K562 (cell line): ENCODE results near the gene BLVRA. TPM values are rescaled to one million over a fixed set of nuclear protein-coding genes. Genes with fewer than 3 reads are reported as not detected.
A peak's percentile ranks its signal among the peaks of the same experiment; 100 is the strongest.

Experiments used
- ATAC-seq: fragments of 200-7000 bp; cut with Tn5 transposase; 3 replicates; pipeline ENCODE4 v1.9.1; 2020; ENCODE audit warnings: moderate library complexity
- BruUV-seq: library from RNA; stranded (reverse); fragments of 400-500 nt; replicated peaks from 2 replicates; lab custom pipeline; 2021; lab: Mats Ljungman, UMichigan
- CTCF ChIA-PET: fragments of 300-600 bp; formaldehyde crosslinking; extraction: SDS; loops from one replicate; lab custom pipeline; 2021; ENCODE audit warnings: low intra/inter-chr PET ratio; lab: Yijun Ruan, JAX
- POLR2A ChIA-PET: fragments of 300-600, 350-650 bp; sonication (Branson Sonifier 250); formaldehyde crosslinking; extraction: SDS; loops from one replicate; lab custom pipeline; 2021; ENCODE audit warnings: antibody characterized with exemption, inconsistent platforms; lab: Yijun Ruan, JAX
- DNase-seq, 4 experiments: peaks; one replicate each; pipeline versions ENCODE4 v3.0.0 to v3.0.0-alpha.2; 2011 to 2018; ENCODE audit warnings: low spot score in 3 of 4, mixed read lengths in 3 of 4; ENCODE audit errors: extremely low read depth in 1 of 4
- FAIRE-seq: peaks from 2 replicates; lab custom pipeline; 2011; peaks lifted over from hg19 to GRCh38; lab: Jason Lieb, UNC
- H2AFZ ChIP-seq: 2 replicates; pipeline ENCODE4 v1.6.0; 2011; ENCODE audit warnings: low read depth, low read length, control low read depth, inconsistent platforms
- H3K27ac ChIP-seq: fragments of 200-600 bp; 3 replicates; pipeline ENCODE4 v1.8.0; 2011; ENCODE audit warnings: low read depth, mild to moderate bottlenecking, control low read depth, inconsistent platforms, low read length, moderate library complexity, mixed read lengths; ENCODE audit errors: extremely low read depth
- H3K27me3 ChIP-seq, 2 experiments: fragments of 300-600 bp in 1 of 2; 2 replicates in 1 of 2; 3 replicates in 1 of 2; pipeline versions ENCODE4 v1.6.0 to v1.8.0; 2011; ENCODE audit warnings: inconsistent platforms in 2 of 2, low read length in 2 of 2, mild to moderate bottlenecking in 1 of 2, mixed read lengths in 1 of 2, moderate library complexity in 1 of 2; ENCODE audit not compliant: control insufficient read depth in 2 of 2, insufficient read depth in 2 of 2
- H3K36me3 ChIP-seq: fragments of 300-600 bp; 3 replicates; pipeline ENCODE4 v1.8.0; 2011; ENCODE audit warnings: mild to moderate bottlenecking, low read length, inconsistent platforms; ENCODE audit not compliant: control insufficient read depth, insufficient read depth
- H3K4me1 ChIP-seq, 2 experiments: fragments of 200-600 bp in 1 of 2; replicated peaks in 1 of 2; 2 replicates in 1 of 2; 3 replicates in 1 of 2; pipeline versions ENCODE4 v1.5.1 to v1.8.0; 2011; ENCODE audit warnings: inconsistent platforms in 2 of 2, low read length in 2 of 2, mild to moderate bottlenecking in 1 of 2, mixed read lengths in 1 of 2, moderate library complexity in 1 of 2; ENCODE audit not compliant: control insufficient read depth in 2 of 2, insufficient read depth in 2 of 2
- H3K4me2 ChIP-seq: 2 replicates; pipeline ENCODE4 v1.6.1; 2011; ENCODE audit warnings: low read length, control low read depth, inconsistent platforms, mixed read lengths; ENCODE audit not compliant: insufficient read depth
- H3K4me3 ChIP-seq: fragments of 200-600 bp; sonication (generic), shearing (Covaris generic); 2 replicates; pipeline ENCODE4 v1.5.1; 2016; ENCODE audit warnings: control low read depth, inconsistent platforms
- H3K79me2 ChIP-seq: fragments of 200-600 bp; 3 replicates; pipeline ENCODE4 v1.8.0; 2011; ENCODE audit warnings: low read length, inconsistent platforms; ENCODE audit not compliant: control insufficient read depth, insufficient read depth
- H3K9ac ChIP-seq, 2 experiments: 2 replicates each; pipeline versions ENCODE4 v1.6.0 to v1.6.1; 2011; ENCODE audit warnings: low read depth in 2 of 2, low read length in 2 of 2, control low read depth in 1 of 2, inconsistent platforms in 1 of 2, mild to moderate bottlenecking in 1 of 2, mixed read lengths in 1 of 2; ENCODE audit not compliant: insufficient read depth in 1 of 2
- H3K9me1 ChIP-seq: one replicate; pipeline ENCODE4 v1.6.0; 2011; ENCODE audit warnings: inconsistent platforms, mild to moderate bottlenecking, low read length, moderate library complexity; ENCODE audit not compliant: control insufficient read depth, insufficient read depth
- H3K9me3 ChIP-seq: replicated peaks from 2 replicates; pipeline ENCODE4 v1.5.1; 2011; ENCODE audit warnings: low read depth, low read length, inconsistent platforms; ENCODE audit not compliant: control insufficient read depth, insufficient read depth
- H4K20me1 ChIP-seq: replicated peaks from 2 replicates; pipeline ENCODE4 v1.6.1; 2011; ENCODE audit warnings: low read length, inconsistent platforms, mixed read lengths; ENCODE audit not compliant: control insufficient read depth, insufficient read depth
- CSDE1 ChIP-seq, 2 experiments: fragments of 450-650 bp; IDR thresholded peaks; 2 replicates each; pipeline ENCODE4 v1.6.1; 2016; ENCODE audit warnings: mild to moderate bottlenecking in 1 of 2
- ESRRA ChIP-seq: fragments of 450-650 bp; IDR thresholded peaks from 2 replicates; pipeline ENCODE4 v1.6.1; 2014; ENCODE audit warnings: low read depth, mild to moderate bottlenecking, moderate library complexity, borderline replicate concordance
- FOXK2 ChIP-seq, 2 experiments: fragments of 450-650 bp; IDR thresholded peaks in 1 of 2; conservative IDR thresholded peaks in 1 of 2; 2 replicates each; pipeline ENCODE4 v1.6.1; 2016; ENCODE audit warnings: low read depth in 2 of 2, mild to moderate bottlenecking in 1 of 2
- MAX ChIP-seq: sonication (generic); formaldehyde crosslinking; IDR thresholded peaks from 2 replicates; pipeline ENCODE4 v1.9.0; 2022; ENCODE audit warnings: mild to moderate bottlenecking, missing genetic modification reagents
- MCM2 ChIP-seq: fragments of 450-650 bp; IDR thresholded peaks from 2 replicates; pipeline ENCODE4 v1.6.1; 2017; ENCODE audit warnings: low read depth, mild to moderate bottlenecking
- NCOA2 ChIP-seq, 2 experiments: fragments of 450-650 bp; IDR thresholded peaks; 2 replicates each; pipeline ENCODE4 v1.6.1; 2018; ENCODE audit warnings: mild to moderate bottlenecking in 2 of 2, moderate library complexity in 1 of 2; ENCODE audit not compliant: partially characterized antibody in 2 of 2
- NR2C2 ChIP-seq, 2 experiments: fragments of 200-800 bp in 1 of 2; sonication (Bioruptor generic) in 1 of 2; sonication (generic) in 1 of 2; formaldehyde crosslinking in 1 of 2; IDR thresholded peaks; 2 replicates each; pipeline versions ENCODE4 v1.6.1 to v1.8.0; 2016 to 2022; ENCODE audit warnings: mild to moderate bottlenecking in 1 of 2, missing compliant biosample characterization in 1 of 2, missing genetic modification characterization in 1 of 2, missing genetic modification reagents in 1 of 2
- PHF21A ChIP-seq: fragments of 450-650 bp; IDR thresholded peaks from 2 replicates; pipeline ENCODE4 v1.6.1; 2017; ENCODE audit warnings: low read depth, borderline replicate concordance
- RBM14 ChIP-seq: fragments of 200-400 bp; formaldehyde crosslinking; IDR thresholded peaks from 2 replicates; pipeline ENCODE4 v1.6.1; 2018; ENCODE audit warnings: low read depth, mild to moderate bottlenecking, low read length, moderate library complexity, borderline replicate concordance; ENCODE audit not compliant: insufficient read depth
- STAT5A ChIP-seq: IDR thresholded peaks from 2 replicates; pipeline ENCODE4 v1.6.1; 2012; ENCODE audit warnings: low read length, inconsistent platforms, borderline replicate concordance
- TSC22D4 ChIP-seq: fragments of 450-650 bp; IDR thresholded peaks from 2 replicates; pipeline ENCODE4 v1.6.1; 2016; ENCODE audit warnings: missing genetic modification characterization, missing biosample characterization, control low read depth
- ZNF23 ChIP-seq: fragments of 250-450 bp; sonication (Bioruptor Pico); IDR thresholded peaks from 2 replicates; pipeline ENCODE4 v1.4.0; 2020; ENCODE audit warnings: mild to moderate bottlenecking
- ZNF57 ChIP-seq: fragments of 450-650 bp; formaldehyde crosslinking; IDR thresholded peaks from 2 replicates; pipeline ENCODE4 v1.4.0; 2020; ENCODE audit warnings: mild to moderate bottlenecking, moderate library complexity
- ZNF75A ChIP-seq: fragments of 450-650 bp; formaldehyde crosslinking; IDR thresholded peaks from 2 replicates; pipeline ENCODE4 v1.4.0; 2020; ENCODE audit warnings: mild to moderate bottlenecking
- ZZZ3 ChIP-seq: fragments of 450-650 bp; IDR thresholded peaks from 2 replicates; pipeline ENCODE4 v1.6.1; 2016; ENCODE audit warnings: antibody characterized with exemption, mild to moderate bottlenecking, moderate library complexity
- WGBS: fragments of 100-300 bp; shearing (Covaris generic); methylation state at CpG from one replicate; pipeline ENCODE4 v1.1.6; 2016; ENCODE audit warnings: low coverage, mixed read lengths; ENCODE audit not compliant: insufficient coverage; ENCODE audit errors: missing lambda C conversion rate; 5-methylcytosine and 5-hydroxymethylcytosine counted together
- in situ Hi-C: fragments of 300-500 bp; cut with MboI; formaldehyde crosslinking; loops from 4 replicates; pipeline ENCODE4 v1.15.0; 2018; ENCODE audit warnings: inconsistent platforms, mixed read lengths
- intact Hi-C: fragments of 100-400 bp; cut with micrococcal nuclease; formaldehyde crosslinking; loops from 2 replicates; pipeline ENCODE4 v1.14.2; 2022
- polyA plus RNA-seq, 8 experiments: library from polyadenylated mRNA; depleted of rRNA in 4 of 8; stranded (reverse) in 5 of 8; unstranded in 3 of 8; fragments of >200 nt; fragmentation: Nextera tagmentation in 2 of 8; fragmentation: Illumina TruSeq in 1 of 8; extraction: Ambion mirVana in 2 of 8; extraction: Trizol in 1 of 8; gene quantifications; 2 replicates each; pipeline versions ENCODE4 v1.2.1 to v1.2.3, GENCODE V29; 2011 to 2014; ENCODE audit warnings: inconsistent platforms in 1 of 8, missing spikeins in 1 of 8
- total RNA-seq, 7 experiments: library from RNA; depleted of rRNA in 6 of 7; stranded (reverse); fragments of >200 nt in 6 of 7; fragmentation: Illumina TruSeq in 2 of 7; extraction: Trizol in 2 of 7; gene quantifications; 2 replicates each; pipeline versions ENCODE4 v1.2.1 to v1.2.3, GENCODE V29; 2011 to 2021; ENCODE audit warnings: low replicate concordance in 1 of 7
- TF ChIP-seq, protein P1 (sequence below), 2 experiments: fragments of 450-650 bp; conservative IDR thresholded peaks; 2 replicates each; pipeline ENCODE4 v1.6.1; 2017; ENCODE audit warnings: mild to moderate bottlenecking in 2 of 2, moderate library complexity in 2 of 2

BLVRA gene
- total and polyA plus RNA-seq, 9 of the 15 experiments (the other 6 are each of a cell fraction or from before 2014, with no cell fraction given): 48.5 to 147 (median 61.5) TPM

DNA sequence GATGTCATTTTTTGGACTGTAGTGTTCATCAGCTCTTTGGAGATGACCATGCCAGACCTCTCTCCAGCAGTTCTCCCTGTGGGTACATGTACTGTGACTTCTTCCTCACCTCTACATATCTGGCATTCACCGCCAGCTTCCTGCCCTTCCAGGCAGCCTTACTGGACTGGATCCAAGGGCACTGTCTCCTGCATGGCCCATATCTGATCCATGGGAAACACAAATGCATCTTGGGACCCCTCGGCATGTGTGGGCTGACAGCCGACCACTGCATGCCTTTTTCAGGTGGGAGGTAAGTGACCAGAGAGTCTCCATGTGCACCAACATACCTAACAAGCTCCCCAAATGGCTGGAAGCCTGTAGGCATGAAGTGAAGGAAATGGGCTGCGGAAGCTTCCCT, 3.9 kb upstream of the BLVRA start (continued):
- TF ChIP-seq MAX (CRISPR knock-in tag) (no peak), RBM14 (no peak), STAT5A (no peak), ESRRA (no peak), NR2C2 (CRISPR knock-in tag; IDR thresholded peaks at IDR 0.05) (no peak), NR2C2 (tag; IDR thresholded peaks at IDR 0.05) (no peak)

DNA sequence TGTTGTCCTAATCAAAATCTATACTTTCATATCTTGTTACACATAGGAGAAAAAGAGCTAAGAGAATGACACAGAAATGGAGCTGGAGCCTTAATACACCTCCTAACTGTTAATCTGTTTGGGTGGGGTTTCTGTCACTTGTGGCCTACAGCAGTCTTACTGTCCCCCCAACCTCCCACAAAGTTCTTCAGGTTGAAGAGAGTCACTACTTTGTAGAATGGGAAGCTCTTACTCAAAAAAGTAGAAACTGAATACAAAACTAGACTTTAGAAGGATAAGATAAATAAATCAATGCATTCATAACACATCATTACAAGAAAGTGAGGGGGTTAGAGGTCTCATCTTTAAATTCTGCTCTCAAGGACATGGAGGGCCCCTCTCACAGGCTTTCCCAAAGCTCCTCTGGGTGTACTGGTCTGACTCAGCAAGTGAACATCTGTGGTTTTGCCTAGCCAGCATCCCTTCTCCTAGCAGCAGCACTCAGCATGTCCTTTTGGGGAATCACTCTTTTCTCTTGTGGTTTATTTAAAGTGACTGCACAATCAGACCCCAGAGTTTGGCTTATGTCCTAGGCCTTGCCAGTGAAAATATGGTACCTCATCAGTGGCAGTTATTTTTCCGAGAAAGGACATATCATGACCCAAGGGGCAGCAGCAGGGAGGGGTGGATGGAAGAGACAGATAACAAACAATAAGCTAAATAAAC, 2.0 kb upstream of the BLVRA start:
- no TSS peak for BruUV-seq
- no peaks in the 10 kb centered on the region for H3K9me1 ChIP-seq
- ATAC-seq (peak; percentile 53), FAIRE-seq (peak; percentile 95), DNase-seq (peak in 2 of 4 experiments; percentile 66 to 75)
- in situ Hi-C loops: no loop called here
- H3K4me3 ChIP-seq: no peak overlapping the region
- peak overlapping the region; percentile 66 for H2AFZ ChIP-seq
- WGBS: 0% methylated on average over 1 of the region's 1 CpG
- no peaks in the 10 kb centered on the region for H3K9me3 ChIP-seq
- peak overlapping the region; percentile 62 for H3K27ac ChIP-seq
- POLR2A ChIA-PET: interaction anchor here (0.6 to 5.5 kb wide), 4 partner anchors 12 to 113 kb away, joined by 3 to 32 read pairs (median 3); partner anchors contain the start of genes COA1 and MRPS24
- peak overlapping the region in 1 of 2 experiments; percentile 46; a peak in 2 of 4 replicates for H3K9ac ChIP-seq
- no peaks in the 10 kb centered on the region for H4K20me1 ChIP-seq
- H3K4me2 ChIP-seq: peak overlapping the region; percentile 33
- CTCF ChIA-PET: no interaction called here
- H3K27me3 ChIP-seq: no peaks in the 10 kb centered on the region
- H3K4me1 ChIP-seq: peaks cover 39 to 41% of the 10 kb centered on the region in 2 experiments
- intact Hi-C loops: no loop called here
- peaks cover 25% of the 10 kb centered on the region for H3K79me2 ChIP-seq
- no peaks in the 10 kb centered on the region for H3K36me3 ChIP-seq
- TF ChIP-seq ZZZ3 (no peak), CSDE1 (IDR thresholded peaks at IDR 0.05) (no peak), TSC22D4 (no peak), ZNF75A (CRISPR knock-in tag) (no peak), ZNF57 (CRISPR knock-in tag) (no peak), MCM2 (no peak), ZNF23 (CRISPR knock-in tag) (no peak), FOXK2 (conservative IDR thresholded peaks at IDR 0.05 in 1 of 2, IDR thresholded peaks at IDR 0.05 in 1 of 2; ENCODE audit: low read depth in 2 of 2) (no peak), PHF21A (no peak), NCOA2 (IDR thresholded peaks at IDR 0.05; ENCODE audit: partially characterized antibody in 2 of 2) (no peak)
- TF ChIP-seq, protein P1, sequence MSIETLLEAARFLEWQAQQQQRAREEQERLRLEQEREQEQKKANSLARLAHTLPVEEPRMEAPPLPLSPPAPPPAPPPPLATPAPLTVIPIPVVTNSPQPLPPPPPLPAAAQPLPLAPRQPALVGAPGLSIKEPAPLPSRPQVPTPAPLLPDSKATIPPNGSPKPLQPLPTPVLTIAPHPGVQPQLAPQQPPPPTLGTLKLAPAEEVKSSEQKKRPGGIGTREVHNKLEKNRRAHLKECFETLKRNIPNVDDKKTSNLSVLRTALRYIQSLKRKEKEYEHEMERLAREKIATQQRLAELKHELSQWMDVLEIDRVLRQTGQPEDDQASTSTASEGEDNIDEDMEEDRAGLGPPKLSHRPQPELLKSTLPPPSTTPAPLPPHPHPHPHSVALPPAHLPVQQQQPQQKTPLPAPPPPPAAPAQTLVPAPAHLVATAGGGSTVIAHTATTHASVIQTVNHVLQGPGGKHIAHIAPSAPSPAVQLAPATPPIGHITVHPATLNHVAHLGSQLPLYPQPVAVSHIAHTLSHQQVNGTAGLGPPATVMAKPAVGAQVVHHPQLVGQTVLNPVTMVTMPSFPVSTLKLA (conservative IDR thresholded peaks at IDR 0.05): peak in 1 of 2 experiments; percentile 55; a peak in 1 of 4 replicates
